HG03025 (cell line): Measurements from ENCODE around the gene NXPE3.
"Not testable (repeated sequence)": the region's sequence is repeated elsewhere in the genome, so short reads cannot be mapped to it uniquely, and the experiment has no call there.

ENCODE experiments used
- ATAC-seq: cut with Tn5 transposase; IDR thresholded peaks from one replicate; pipeline ENCODE4 v1.9.1; 2021; ENCODE audit warnings: mild to moderate bottlenecking, moderate library complexity; ENCODE audit not compliant: unreplicated experiment, low FRiP score

The NXPE3 gene

GRCh38 chr3:101779047-101779821 lies at the start of gene NXPE3:
TSS of gene NXPE3 (plus strand) at chr3:101779211. CDS start at chr3:101785597, 6,386 bp downstream.
- peak; percentile 94 for ATAC-seq

GRCh38 chr3:101729586-101729985 lies 49.4 kb upstream of the NXPE3 start:
- no peak for ATAC-seq

GRCh38 chr3:101730839-101731238 lies 48.2 kb upstream of the NXPE3 start:
- no peak for ATAC-seq

GRCh38 chr3:101732240-101732641 lies 46.8 kb upstream of the NXPE3 start:
- no peak for ATAC-seq

GRCh38 chr3:101735833-101736232 lies 43.2 kb upstream of the NXPE3 start:
- ATAC-seq: no peak

- not testable (repeated sequence) for ATAC-seq
These were observed 37.1 kb upstream of the NXPE3 start for GRCh38 chr3:101741914-101742313.

- no peak for ATAC-seq
These were observed 34.2 kb upstream of the NXPE3 start for GRCh38 chr3:101744811-101745210.

- not testable (repeated sequence) for ATAC-seq
These were observed 33.1 kb upstream of the NXPE3 start for GRCh38 chr3:101745934-101746333.

GRCh38 chr3:101753386-101754113 lies 25.5 kb upstream of the NXPE3 start:
- not testable (repeated sequence) for ATAC-seq

GRCh38 chr3:101758224-101758623 lies 20.8 kb upstream of the NXPE3 start:
- no peak for ATAC-seq

GRCh38 chr3:101762041-101762646 lies 16.9 kb upstream of the NXPE3 start:
- no peak for ATAC-seq

- not testable (repeated sequence) for ATAC-seq
These were observed 1.2 kb upstream of the NXPE3 start for GRCh38 chr3:101777745-101778281.

GRCh38 chr3:101778385-101779046 lies 495 bp upstream of the NXPE3 start:
- ATAC-seq: peak; percentile 1

- no peak for ATAC-seq
These were observed 891 bp downstream of the NXPE3 start for GRCh38 chr3:101779822-101780381.

GRCh38 chr3:101780661-101781060 lies 1.6 kb downstream of the NXPE3 start:
- no peak for ATAC-seq

GRCh38 chr3:101781166-101781565 lies 2.2 kb downstream of the NXPE3 start:
- ATAC-seq: no peak

GRCh38 chr3:101784855-101785613 lies 6.0 kb downstream of the NXPE3 start:
- ATAC-seq: no peak

GRCh38 chr3:101791778-101792177 lies 12.8 kb downstream of the NXPE3 start:
- ATAC-seq: peak; percentile 96

GRCh38 chr3:101796077-101796680 lies 17.2 kb downstream of the NXPE3 start:
- no peak for ATAC-seq
